Activated T-cell treated with anti-CD3 and anti-CD28 coated beads, Interleukin-2, amount 50 U/mL, for 24 hours (primary cell): ENCODE data around the gene PPP6R2.

Source experiments
- DNase-seq: peaks from one replicate; pipeline ENCODE4 v3.0.0-alpha.2; 2020
- H3K27ac Mint-ChIP-seq: 2 replicates; pipeline ENCODE4 v1.8.0; 2020; ENCODE audit warnings: mild to moderate bottlenecking, mixed read lengths
- H3K27me3 Mint-ChIP-seq: 2 replicates; pipeline ENCODE4 v1.8.0; 2020; ENCODE audit warnings: mixed read lengths
- H3K36me3 Mint-ChIP-seq: 2 replicates; pipeline ENCODE4 v1.8.0; 2020; ENCODE audit warnings: low read depth, mixed read lengths
- H3K4me1 Mint-ChIP-seq: 2 replicates; pipeline ENCODE4 v1.8.0; 2020; ENCODE audit warnings: low read depth, mixed read lengths
- H3K4me3 Mint-ChIP-seq: 2 replicates; pipeline ENCODE4 v1.8.0; 2020; ENCODE audit warnings: mild to moderate bottlenecking, moderate library complexity, mixed read lengths
- H3K9me3 Mint-ChIP-seq: 2 replicates; pipeline ENCODE4 v1.8.0; 2020; ENCODE audit warnings: mixed read lengths

The PPP6R2 gene

DNA sequence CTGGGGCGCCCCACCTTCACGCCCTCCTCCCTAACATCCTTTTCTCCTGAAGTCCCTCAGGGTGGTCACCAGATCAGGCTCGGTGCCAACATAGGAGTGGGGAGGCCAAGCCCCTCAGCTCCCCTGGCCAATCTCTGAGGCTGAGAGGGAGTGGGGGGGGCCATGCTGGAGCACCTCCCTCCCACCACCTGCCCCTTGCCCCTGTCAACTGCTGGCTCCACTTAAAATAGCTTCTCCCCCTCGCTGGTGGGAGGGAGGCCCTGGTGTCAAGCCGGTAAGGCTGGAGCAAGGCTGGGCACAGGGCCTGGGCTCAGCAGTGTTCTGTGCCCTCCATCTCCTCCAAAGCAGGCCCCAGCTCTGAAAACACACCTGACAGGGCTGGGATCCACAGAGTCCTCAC lies 40.6 kb upstream of the PPP6R2 start:
- DNase-seq: no peak
- no peaks in the 10 kb centered on the region for H3K9me3 Mint-ChIP-seq
- H3K27ac Mint-ChIP-seq: no peak overlapping the region
- H3K4me3 Mint-ChIP-seq: no peak overlapping the region
- peaks cover 51% of the 10 kb centered on the region for H3K27me3 Mint-ChIP-seq
- no peaks in the 10 kb centered on the region for H3K36me3 Mint-ChIP-seq
- peaks cover 6% of the 10 kb centered on the region for H3K4me1 Mint-ChIP-seq

DNA sequence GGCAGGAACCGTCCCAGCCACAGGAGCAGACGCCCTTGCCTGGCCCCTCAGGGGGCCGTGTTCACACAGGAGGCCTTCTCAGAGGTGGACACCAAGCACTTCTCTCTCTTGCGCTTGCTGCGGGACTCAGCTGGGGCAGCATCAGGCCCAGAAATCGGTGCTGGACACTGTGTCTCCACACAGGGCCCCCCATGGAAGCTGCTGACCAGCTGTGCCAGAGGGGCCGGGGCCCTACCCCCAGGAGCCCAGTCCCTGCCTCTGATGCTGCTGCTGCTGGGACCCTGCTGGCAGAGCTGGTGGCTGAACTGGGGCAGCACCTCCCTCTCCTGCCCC lies 39.6 kb upstream of the PPP6R2 start:
- Mint-ChIP-seq H3K9me3 (no peaks in the 10 kb centered on the region), H3K36me3 (no peaks in the 10 kb centered on the region), H3K4me1 (peaks cover 6% of the 10 kb centered on the region), H3K27me3 (peaks cover 44% of the 10 kb centered on the region), H3K4me3 (no peak overlapping the region), H3K27ac (no peak overlapping the region)
- DNase-seq: no peak

DNA sequence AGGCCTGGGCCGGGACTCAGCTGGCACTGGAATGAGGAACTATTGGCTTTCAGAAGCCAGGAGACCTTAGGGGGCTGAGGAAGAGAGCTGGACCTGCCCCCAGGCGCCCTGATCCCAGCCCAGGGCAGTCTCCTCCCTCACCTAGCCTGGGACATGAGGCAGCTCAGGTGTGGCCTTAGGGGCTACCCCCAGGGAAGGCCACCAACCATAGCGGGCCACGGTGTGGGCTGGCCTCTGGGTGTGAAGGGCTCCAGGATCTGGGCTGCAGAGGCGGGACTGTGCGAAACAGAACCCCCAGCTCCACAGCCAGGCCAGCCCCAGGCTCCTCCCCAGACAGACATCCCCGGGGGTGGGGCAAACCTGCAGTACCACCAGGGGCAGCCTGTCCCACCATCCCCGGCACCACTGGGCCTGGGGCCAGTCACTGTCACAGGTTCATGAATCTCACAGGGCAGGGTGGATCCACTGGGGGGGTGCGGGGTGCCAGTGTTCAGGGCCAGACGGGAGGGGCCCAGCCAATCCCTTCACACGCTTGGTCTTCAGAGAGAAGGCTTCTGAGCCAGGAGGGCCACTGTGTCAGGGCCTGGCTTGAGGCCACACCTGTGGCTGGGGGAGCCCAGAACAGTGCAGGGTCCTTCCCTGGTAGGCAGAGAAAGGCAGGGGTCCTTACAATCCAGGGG lies 39.1 kb upstream of the PPP6R2 start:
- H3K36me3 Mint-ChIP-seq: no peaks in the 10 kb centered on the region
- H3K27me3 Mint-ChIP-seq: peaks cover 43% of the 10 kb centered on the region
- DNase-seq: no peak
- no peaks in the 10 kb centered on the region for H3K9me3 Mint-ChIP-seq
- H3K4me3 Mint-ChIP-seq: no peak overlapping the region
- H3K27ac Mint-ChIP-seq: no peak overlapping the region
- peaks cover 6% of the 10 kb centered on the region for H3K4me1 Mint-ChIP-seq

DNA sequence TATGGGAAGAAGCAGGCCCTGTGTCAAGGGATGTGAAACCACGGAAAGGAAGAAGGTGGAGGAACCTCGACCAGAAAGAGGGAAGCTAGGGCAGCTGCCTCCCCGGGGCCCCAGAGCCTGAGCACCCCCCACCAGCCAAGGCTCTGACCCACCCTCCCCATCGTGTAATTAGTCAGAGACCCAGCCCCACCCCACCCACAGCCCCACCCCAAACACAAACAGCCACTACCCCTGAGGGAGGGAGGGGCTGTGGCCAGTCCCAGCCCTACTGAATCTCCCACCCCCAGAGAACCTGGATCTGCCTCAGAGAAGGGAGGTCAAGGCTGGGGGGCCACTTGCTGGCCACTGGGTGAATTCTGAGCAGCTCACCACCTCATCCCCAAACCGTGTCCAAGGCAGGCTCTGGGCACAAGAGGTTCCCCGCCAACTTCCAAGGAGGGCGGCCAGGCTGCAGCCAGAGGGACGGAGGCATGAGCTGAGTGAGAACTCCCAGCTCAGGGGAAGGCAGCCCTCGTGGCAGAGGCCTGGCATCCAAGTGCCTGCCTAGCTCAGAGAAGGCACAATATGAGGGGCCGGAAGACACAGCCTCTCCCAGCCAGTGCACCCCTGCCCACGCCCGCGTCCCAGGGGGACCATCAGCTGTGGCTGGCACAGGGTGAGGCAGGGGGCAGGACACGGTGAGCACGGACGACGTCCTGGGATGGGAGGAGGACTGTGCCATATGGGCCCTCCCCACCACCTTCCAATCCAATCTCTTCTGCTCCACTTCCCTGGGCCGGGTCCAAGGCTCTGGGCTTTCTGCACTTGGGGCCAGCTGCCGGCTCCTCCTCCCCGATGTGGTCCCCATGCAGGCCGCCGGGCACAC lies 38.4 kb upstream of the PPP6R2 start:
- Mint-ChIP-seq H3K9me3 (no peaks in the 10 kb centered on the region), H3K36me3 (no peaks in the 10 kb centered on the region), H3K4me1 (peaks cover 6% of the 10 kb centered on the region), H3K4me3 (no peak overlapping the region), H3K27ac (no peak overlapping the region), H3K27me3 (peaks cover 42% of the 10 kb centered on the region)
- no peak for DNase-seq

DNA sequence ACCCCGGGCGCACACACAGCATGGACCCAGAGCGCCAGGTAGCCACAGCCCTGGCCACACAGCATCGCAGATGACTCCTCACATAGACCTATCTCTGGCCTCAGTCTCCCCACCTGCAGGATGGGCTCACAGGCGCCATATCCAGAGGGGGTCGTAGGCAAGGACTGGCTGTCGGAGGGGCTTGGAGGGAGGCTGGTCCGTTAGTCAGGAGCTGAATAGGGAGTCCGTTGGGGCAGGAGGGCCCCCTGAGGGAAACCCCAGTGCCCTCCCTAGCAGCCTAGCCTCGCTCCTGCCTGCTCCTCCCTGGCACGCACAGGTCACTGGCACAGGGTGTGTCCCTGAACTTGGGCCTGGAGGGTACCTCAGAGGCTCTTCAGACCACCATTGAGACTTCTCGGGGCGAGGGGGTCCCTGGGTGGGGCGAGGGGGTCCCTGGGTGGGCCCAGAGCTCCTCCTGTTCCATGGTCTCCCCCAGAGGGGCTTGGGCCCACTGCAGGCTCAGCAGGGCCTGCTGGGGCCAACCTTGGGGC lies 37.7 kb upstream of the PPP6R2 start:
- Mint-ChIP-seq H3K36me3 (no peaks in the 10 kb centered on the region), H3K9me3 (no peaks in the 10 kb centered on the region), H3K4me3 (no peak overlapping the region), H3K27me3 (peaks cover 42% of the 10 kb centered on the region), H3K27ac (no peak overlapping the region), H3K4me1 (peaks cover 6% of the 10 kb centered on the region)
- no peak for DNase-seq

DNA sequence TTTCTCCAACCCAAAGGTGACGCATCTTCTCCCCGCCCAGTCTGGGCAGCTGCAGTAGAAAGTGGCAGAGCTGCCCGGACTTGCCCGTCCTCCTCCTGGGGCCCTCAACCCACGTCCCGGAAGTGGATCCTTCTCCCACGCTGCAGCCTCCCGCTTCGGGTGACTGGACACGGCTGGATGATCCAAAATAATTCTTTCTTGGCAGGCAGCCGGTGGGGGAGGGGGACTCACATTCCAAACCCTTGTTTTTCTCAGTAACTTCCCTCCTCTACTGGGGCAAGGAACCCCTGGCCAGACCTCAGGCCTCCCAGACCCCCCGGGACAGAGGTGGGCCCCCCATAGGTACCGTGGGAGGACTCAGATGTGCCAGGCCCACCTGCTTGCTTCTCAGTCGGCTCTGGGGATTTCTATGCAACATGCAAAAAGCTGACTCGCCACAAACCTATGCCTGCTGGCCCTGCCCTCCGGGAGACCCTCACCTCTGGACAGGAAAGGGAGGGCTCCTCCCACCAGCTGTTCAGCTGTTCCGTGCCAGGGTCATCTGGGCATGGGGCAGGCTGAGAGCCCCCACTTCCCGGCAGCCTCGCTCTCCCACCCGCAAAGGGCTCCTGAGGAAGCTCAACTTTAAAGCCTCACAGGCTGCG lies 37.1 kb upstream of the PPP6R2 start:
- H3K36me3 Mint-ChIP-seq: no peaks in the 10 kb centered on the region
- H3K27ac Mint-ChIP-seq: no peak overlapping the region
- DNase-seq: no peak
- peak overlapping the region; percentile 60 for H3K4me3 Mint-ChIP-seq
- H3K4me1 Mint-ChIP-seq: peaks cover 6% of the 10 kb centered on the region
- peaks cover 40% of the 10 kb centered on the region for H3K27me3 Mint-ChIP-seq
- no peaks in the 10 kb centered on the region for H3K9me3 Mint-ChIP-seq

DNA sequence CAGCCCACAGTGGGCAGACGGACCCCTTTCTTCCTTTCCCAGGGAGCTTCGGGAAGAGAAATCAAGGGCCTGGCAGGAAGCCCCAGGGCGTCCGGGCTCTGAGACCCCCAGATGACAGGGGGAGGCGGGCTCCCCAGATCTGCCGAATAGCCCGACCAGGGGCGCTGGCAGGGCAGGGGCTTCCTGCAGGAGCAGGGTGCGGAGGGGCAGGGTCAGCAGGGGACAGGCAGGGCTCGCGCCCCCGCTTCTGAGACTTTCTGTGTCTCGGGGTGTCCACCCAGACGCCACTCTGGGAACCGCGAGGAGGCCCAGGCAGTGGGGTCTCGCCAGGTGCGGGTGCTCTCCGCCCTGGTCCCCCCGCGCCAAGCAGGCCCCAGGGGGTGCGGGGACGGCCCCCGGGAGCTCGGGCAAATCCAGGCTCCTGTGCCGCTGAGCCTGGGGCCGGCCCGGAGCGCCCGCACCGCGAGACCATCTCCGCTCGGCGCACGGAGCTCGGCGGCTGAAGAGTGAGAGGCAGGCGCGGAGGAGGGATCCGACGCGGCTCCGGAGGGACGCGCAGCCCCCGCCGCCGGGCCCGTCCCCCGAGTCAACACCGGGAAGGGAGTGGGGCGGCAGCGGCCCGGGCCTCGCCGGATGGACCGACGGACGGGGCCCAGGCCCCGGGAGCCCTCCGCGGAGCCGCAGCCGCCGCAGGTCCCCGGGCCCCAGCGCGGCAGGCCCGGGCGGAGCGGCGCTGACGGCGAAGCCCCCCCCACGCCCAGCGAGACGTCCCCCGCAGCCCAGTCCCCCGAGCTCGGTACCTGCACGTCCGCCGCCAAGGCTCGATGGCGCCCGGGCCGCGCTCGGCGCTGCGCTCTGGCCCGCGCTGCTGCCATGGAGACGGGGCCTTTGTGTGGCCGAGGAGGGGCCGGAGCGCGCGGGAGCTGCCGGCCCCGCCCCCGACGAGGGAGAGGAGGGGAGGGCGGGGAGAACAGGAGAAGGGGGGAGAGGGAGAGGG lies 36.1 kb upstream of the PPP6R2 start, which contains the start of gene PLXNB2:
PLXNB2 (minus strand) TSS at position 894 of the 997 bp plus-strand sequence. CDS start 17,062 bp downstream, outside the sequence.
- Mint-ChIP-seq H3K27ac (no peak within 1 kb of the TSS), H3K9me3 (no peaks in the 10 kb centered on the region), H3K27me3 (peaks cover 35% of the 10 kb centered on the region), H3K4me3 (no peak within 1 kb of the TSS), H3K4me1 (peaks cover 6% of the 10 kb centered on the region), H3K36me3 (no peaks in the 10 kb centered on the region)
- peak; percentile 58 for DNase-seq

DNA sequence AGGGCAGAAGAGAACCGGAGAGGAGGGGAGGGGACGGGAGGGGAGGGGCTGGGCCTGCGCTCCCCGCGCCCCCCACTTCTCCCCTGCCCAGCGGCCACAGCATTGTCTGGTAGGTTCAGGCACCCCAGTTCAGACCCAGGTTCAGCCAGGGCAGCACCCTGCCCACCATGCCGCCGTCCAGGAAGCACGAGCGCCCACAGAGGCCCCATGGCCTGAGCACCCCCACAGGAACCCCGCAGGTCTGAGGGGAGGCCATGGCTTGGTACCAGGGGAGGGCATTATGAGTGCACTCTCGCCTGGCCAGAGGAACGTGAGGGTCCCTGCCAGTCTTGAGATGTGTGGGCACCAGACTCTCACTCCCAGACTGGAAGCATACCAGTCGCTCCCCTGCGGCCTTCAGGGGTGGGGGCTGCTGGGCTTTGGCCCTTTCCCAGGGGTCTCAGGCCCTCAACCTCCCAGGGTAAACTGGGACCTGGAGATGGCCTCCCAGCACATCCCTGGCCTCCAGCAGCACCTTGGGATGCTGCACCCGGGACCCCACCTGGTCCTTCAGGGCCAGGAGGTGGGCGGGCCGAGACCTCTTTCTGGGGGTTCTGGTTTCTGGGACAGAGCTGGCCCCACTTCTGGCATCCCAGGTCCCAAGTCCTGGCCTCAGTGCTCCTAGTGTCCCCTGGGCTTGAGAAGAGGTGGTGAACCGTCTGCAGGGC lies 35.1 kb upstream of the PPP6R2 start:
- Mint-ChIP-seq H3K27ac (no peak overlapping the region), H3K36me3 (no peaks in the 10 kb centered on the region), H3K27me3 (peaks cover 30% of the 10 kb centered on the region), H3K9me3 (no peaks in the 10 kb centered on the region), H3K4me1 (peaks cover 6% of the 10 kb centered on the region), H3K4me3 (no peak overlapping the region)
- DNase-seq: no peak

DNA sequence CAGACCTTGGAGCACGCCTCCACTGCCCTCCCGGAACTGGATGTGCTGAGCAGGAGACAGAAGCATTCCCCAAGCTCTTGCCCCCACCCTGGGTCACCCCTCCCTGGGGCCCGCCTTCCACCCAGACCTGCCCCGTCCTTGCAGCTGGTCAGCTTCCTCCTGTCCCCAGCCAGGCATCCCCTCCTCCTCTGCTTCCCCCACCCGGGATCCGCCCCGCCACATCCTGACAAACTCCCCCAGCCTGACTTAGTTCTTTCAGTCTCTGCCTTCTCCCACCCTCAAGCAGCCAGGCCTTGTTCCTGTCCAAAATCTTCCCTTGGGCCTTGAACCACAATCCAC lies 34.6 kb upstream of the PPP6R2 start:
- Mint-ChIP-seq H3K27ac (no peak overlapping the region), H3K36me3 (no peaks in the 10 kb centered on the region), H3K9me3 (no peaks in the 10 kb centered on the region), H3K27me3 (peaks cover 27% of the 10 kb centered on the region), H3K4me1 (peaks cover 7% of the 10 kb centered on the region), H3K4me3 (no peak overlapping the region)
- DNase-seq: no peak

DNA sequence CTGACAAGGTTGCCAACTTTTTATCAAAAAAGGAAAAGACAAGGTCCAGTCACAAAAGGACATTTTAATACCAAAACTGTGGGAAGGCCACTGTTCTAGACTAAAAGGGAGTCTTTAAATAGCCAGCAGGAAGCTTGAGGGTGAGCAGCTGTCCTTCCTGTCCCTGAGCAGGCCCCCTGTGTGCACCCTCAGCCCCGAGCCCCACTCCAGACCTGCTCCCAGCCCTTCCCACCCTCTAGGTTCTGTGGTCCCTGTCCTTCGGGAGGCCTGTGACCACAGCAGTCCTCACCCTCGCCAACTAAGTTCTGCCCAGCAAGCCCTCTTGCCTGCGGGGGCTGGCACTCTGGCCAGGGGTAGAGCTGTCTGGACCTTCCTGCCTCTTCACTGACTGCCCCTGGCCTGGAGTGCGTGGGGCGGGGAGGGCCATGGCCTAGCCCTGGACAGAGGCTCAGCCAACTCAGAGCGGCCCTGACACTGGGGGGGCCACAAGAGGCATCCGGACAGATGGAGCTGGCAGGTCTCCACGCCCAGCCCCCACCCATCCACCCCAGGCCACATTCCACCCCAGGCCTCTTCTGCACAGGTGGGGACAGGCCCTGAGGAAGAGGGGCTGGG lies 34.0 kb upstream of the PPP6R2 start:
- H3K4me1 Mint-ChIP-seq: peaks cover 12% of the 10 kb centered on the region
- no peak for DNase-seq
- no peak overlapping the region for H3K4me3 Mint-ChIP-seq
- H3K27me3 Mint-ChIP-seq: peaks cover 25% of the 10 kb centered on the region
- H3K9me3 Mint-ChIP-seq: no peaks in the 10 kb centered on the region
- no peaks in the 10 kb centered on the region for H3K36me3 Mint-ChIP-seq
- no peak overlapping the region for H3K27ac Mint-ChIP-seq

DNA sequence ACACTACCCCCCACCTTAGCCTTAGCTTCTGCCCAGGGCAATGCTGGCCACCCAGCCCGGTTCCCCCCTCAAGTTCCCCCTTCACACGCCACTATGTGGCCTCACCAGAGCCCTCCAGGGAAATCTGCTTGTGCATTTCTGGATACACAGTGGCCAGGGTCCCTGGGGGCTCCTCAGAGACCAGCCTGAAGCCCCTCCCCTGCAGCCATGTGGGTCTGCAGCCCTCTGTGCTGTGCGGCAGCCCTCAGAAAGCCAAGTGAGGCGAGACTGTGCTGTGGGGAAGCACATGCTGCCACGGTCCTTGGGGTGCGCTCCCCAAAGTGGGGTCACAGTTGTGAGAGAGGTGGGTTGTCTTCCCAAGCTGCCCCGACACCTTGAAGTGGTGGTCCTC lies 33.5 kb upstream of the PPP6R2 start:
- Mint-ChIP-seq H3K27ac (no peak overlapping the region), H3K27me3 (peaks cover 21% of the 10 kb centered on the region), H3K36me3 (no peaks in the 10 kb centered on the region), H3K4me3 (no peak overlapping the region), H3K9me3 (no peaks in the 10 kb centered on the region), H3K4me1 (peaks cover 17% of the 10 kb centered on the region)
- no peak for DNase-seq

DNA sequence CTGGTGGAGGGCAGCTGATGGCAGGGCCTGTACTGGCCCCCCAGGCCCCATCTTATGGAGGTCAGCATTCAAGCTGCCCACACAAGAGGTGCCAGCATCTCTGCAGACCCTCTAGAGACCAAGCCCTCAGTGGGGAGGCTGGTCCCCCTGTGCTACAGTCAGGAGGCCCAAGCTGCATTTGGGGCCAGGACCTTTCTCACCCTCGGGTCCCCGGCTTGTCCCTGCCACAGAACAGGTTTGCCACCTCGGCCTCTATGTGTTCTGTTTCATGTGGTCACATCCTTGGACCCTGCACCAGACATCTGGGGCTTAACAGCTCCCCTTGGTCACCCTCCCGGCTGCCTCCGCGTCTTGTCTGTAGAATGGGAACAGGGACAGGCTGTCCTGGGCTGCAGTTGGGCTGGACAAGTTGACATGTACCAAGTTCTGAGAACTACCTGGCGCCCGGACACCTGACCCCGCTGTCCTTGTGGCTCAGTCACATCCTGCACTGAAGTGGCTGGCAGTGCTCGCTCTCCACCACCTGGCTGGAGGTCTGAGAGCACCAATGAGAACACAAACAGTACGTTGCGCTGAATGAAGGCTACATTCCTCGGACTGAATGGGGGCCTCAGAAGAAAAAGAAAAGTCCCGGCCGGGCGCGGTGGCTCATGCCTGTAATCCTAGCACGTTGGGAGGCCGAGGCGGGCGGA lies 33.0 kb upstream of the PPP6R2 start:
- Mint-ChIP-seq H3K27ac (no peak overlapping the region), H3K9me3 (no peaks in the 10 kb centered on the region), H3K27me3 (peaks cover 16% of the 10 kb centered on the region), H3K4me1 (peaks cover 21% of the 10 kb centered on the region), H3K4me3 (no peak overlapping the region), H3K36me3 (no peaks in the 10 kb centered on the region)
- DNase-seq: no peak
